K562 (cell line): ENCODE measurements around the gene LY6G5B. TPM values are rescaled to one million over a fixed set of nuclear protein-coding genes. Genes with fewer than 3 reads are reported as not detected.
A peak's percentile ranks its signal among the peaks of the same experiment; 100 is the strongest.

Experiments used
- HDGF ChIP-seq: fragments of 450-650 bp; IDR thresholded peaks from 2 replicates; pipeline ENCODE4 v1.6.1; 2016
- OTX1 ChIP-seq: fragments of 450-650 bp; formaldehyde crosslinking; IDR thresholded peaks from 2 replicates; pipeline ENCODE4 v1.4.0; 2022; ENCODE audit warnings: mild to moderate bottlenecking
- PHF8 ChIP-seq: fragments of 200-600 bp; sonication (generic); IDR thresholded peaks from 2 replicates; pipeline ENCODE4 v1.6.1; 2012; ENCODE audit warnings: mixed run types, mild to moderate bottlenecking, inconsistent platforms, low read length, moderate library complexity, borderline replicate concordance
- PML ChIP-seq: IDR thresholded peaks from 2 replicates; pipeline ENCODE4 v1.6.1; 2012; ENCODE audit warnings: low read length, inconsistent platforms
- POLR2AphosphoS5 ChIP-seq: IDR thresholded peaks from 2 replicates; pipeline ENCODE4 v1.6.1; 2011; ENCODE audit warnings: mild to moderate bottlenecking, low read depth, low read length, moderate library complexity; ENCODE audit not compliant: control insufficient read depth, insufficient read depth
- POLR2B ChIP-seq: fragments of 450-650 bp; IDR thresholded peaks from 2 replicates; pipeline ENCODE4 v1.6.1; 2018; ENCODE audit warnings: low read depth; ENCODE audit not compliant: partially characterized antibody
- SIN3B ChIP-seq: fragments of 450-650 bp; IDR thresholded peaks from 2 replicates; pipeline ENCODE4 v1.6.1; 2017; ENCODE audit warnings: low read depth, mild to moderate bottlenecking, moderate library complexity
- SMC3 ChIP-seq: conservative IDR thresholded peaks from 2 replicates; pipeline ENCODE4 v1.6.1; 2011; ENCODE audit warnings: low read depth, low read length, improper control_type of control experiment; ENCODE audit not compliant: insufficient read depth
- ZNF165 ChIP-seq: fragments of 250-450 bp; sonication (Bioruptor Pico); IDR thresholded peaks from 2 replicates; pipeline ENCODE4 v1.4.0; 2020; ENCODE audit warnings: borderline replicate concordance
- ZNF57 ChIP-seq: fragments of 450-650 bp; formaldehyde crosslinking; IDR thresholded peaks from 2 replicates; pipeline ENCODE4 v1.4.0; 2020; ENCODE audit warnings: mild to moderate bottlenecking, moderate library complexity
- ZNF586 ChIP-seq: fragments of 450-650 bp; formaldehyde crosslinking; conservative IDR thresholded peaks from 2 replicates; pipeline ENCODE4 v1.4.0; 2020; ENCODE audit warnings: mild to moderate bottlenecking, moderate library complexity
- polyA plus RNA-seq, 8 experiments: library from polyadenylated mRNA; depleted of rRNA in 4 of 8; stranded (reverse) in 5 of 8; unstranded in 3 of 8; fragments of >200 nt; fragmentation: Nextera tagmentation in 2 of 8; fragmentation: Illumina TruSeq in 1 of 8; extraction: Ambion mirVana in 2 of 8; extraction: Trizol in 1 of 8; gene quantifications; 2 replicates each; pipeline versions ENCODE4 v1.2.1 to v1.2.3, GENCODE V29; 2011 to 2014; ENCODE audit warnings: inconsistent platforms in 1 of 8, missing spikeins in 1 of 8
- total RNA-seq, 7 experiments: library from RNA; depleted of rRNA in 6 of 7; stranded (reverse); fragments of >200 nt in 6 of 7; fragmentation: Illumina TruSeq in 2 of 7; extraction: Trizol in 2 of 7; gene quantifications; 2 replicates each; pipeline versions ENCODE4 v1.2.1 to v1.2.3, GENCODE V29; 2011 to 2021; ENCODE audit warnings: low replicate concordance in 1 of 7
- TF ChIP-seq, protein P1 (sequence below): fragments of 250-450 bp; sonication (Bioruptor Pico); IDR thresholded peaks from 2 replicates; pipeline ENCODE4 v1.4.0; 2020; ENCODE audit warnings: mild to moderate bottlenecking, moderate library complexity
- TF ChIP-seq, protein P2 (sequence below), 2 experiments: fragments of 450-650 bp in 1 of 2; sonication (generic) in 1 of 2; formaldehyde crosslinking; conservative IDR thresholded peaks; 2 replicates each; pipeline versions ENCODE4 v1.4.0 to v1.8.1; 2020 to 2022; ENCODE audit warnings: mild to moderate bottlenecking in 1 of 2, missing genetic modification reagents in 1 of 2
- TF ChIP-seq, protein P3 (sequence below): fragments of 250-450 bp; sonication (Bioruptor Pico); IDR thresholded peaks from 2 replicates; pipeline ENCODE4 v1.5.0; 2021
- TF ChIP-seq, protein P4 (sequence below): fragments of 450-650 bp; formaldehyde crosslinking; conservative IDR thresholded peaks from 2 replicates; pipeline ENCODE4 v1.4.0; 2022; ENCODE audit warnings: mild to moderate bottlenecking, missing genetic modification characterization
- TF ChIP-seq, protein P5 (sequence below): sonication (generic); formaldehyde crosslinking; IDR thresholded peaks from 2 replicates; pipeline ENCODE4 v1.8.0; 2022; ENCODE audit warnings: mild to moderate bottlenecking, missing genetic modification reagents, borderline replicate concordance
- TF ChIP-seq, protein P6 (sequence below): fragments of 450-650 bp; formaldehyde crosslinking; IDR thresholded peaks from 2 replicates; pipeline ENCODE4 v1.4.0; 2022; ENCODE audit warnings: missing genetic modification characterization

Gene LY6G5B
- total and polyA plus RNA-seq, 9 of the 15 experiments (the other 6 are each of a cell fraction or from before 2014, with no cell fraction given): 6.0 to 27.0 (median 7.5) TPM

DNA sequence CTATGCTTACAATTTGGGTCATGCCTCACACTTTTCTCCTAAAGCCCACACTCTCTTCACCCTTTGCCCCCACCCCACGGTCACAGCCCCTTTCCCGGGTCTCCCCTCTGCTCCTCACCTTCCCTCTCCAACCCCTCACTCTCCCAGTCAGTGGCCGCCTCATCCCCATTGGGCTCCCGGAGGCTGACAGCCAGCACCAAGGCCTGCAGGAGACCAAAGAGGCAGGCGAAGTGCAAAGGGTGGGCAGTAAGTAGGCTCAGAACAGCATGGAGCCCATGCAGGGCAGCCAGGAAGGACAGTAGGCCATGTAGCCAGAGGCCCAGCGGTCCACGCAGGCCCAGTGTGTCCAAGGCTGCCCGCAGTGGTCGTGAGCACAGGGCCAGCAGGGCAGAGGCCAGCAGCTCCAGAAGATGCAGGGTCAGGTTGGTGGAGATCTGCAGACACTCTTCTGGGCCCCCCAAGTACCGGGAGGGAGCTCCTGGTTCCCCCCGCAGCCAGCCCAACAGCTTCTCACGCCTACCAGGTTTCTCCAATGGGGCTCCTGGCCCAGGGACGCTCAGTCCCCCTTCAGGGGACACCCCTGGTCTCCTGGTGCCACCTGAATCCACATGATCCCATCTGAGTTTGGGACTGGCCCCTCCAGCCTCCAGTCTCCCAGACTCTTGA is 10.7 kb upstream of the LY6G5B start (continued):
- TF ChIP-seq, protein P1, sequence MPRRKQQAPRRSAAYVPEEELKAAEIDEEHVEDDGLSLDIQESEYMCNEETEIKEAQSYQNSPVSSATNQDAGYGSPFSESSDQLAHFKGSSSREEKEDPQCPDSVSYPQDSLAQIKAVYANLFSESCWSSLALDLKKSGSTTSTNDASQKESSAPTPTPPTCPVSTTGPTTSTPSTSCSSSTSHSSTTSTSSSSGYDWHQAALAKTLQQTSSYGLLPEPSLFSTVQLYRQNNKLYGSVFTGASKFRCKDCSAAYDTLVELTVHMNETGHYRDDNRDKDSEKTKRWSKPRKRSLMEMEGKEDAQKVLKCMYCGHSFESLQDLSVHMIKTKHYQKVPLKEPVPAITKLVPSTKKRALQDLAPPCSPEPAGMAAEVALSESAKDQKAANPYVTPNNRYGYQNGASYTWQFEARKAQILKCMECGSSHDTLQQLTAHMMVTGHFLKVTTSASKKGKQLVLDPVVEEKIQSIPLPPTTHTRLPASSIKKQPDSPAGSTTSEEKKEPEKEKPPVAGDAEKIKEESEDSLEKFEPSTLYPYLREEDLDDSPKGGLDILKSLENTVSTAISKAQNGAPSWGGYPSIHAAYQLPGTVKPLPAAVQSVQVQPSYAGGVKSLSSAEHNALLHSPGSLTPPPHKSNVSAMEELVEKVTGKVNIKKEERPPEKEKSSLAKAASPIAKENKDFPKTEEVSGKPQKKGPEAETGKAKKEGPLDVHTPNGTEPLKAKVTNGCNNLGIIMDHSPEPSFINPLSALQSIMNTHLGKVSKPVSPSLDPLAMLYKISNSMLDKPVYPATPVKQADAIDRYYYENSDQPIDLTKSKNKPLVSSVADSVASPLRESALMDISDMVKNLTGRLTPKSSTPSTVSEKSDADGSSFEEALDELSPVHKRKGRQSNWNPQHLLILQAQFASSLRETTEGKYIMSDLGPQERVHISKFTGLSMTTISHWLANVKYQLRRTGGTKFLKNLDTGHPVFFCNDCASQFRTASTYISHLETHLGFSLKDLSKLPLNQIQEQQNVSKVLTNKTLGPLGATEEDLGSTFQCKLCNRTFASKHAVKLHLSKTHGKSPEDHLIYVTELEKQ: no peak
- TF ChIP-seq SIN3B: no peak
- 0 out of 2 replicates have a peak, but pooled peaks have one; percentile 29 for TF ChIP-seq OTX1 (CRISPR knock-in tag)
- TF ChIP-seq ZNF57: peak; percentile 19; the same call in 1 of the 2 replicates
- TF ChIP-seq, protein P2, sequence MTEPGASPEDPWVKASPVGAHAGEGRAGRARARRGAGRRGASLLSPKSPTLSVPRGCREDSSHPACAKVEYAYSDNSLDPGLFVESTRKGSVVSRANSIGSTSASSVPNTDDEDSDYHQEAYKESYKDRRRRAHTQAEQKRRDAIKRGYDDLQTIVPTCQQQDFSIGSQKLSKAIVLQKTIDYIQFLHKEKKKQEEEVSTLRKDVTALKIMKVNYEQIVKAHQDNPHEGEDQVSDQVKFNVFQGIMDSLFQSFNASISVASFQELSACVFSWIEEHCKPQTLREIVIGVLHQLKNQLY (CRISPR knock-in tag; conservative IDR thresholded peaks at IDR 0.05): 0 out of 4 replicates have a peak, but pooled peaks of 1 of the 2 experiments have one; percentile 18
- TF ChIP-seq, protein P3, sequence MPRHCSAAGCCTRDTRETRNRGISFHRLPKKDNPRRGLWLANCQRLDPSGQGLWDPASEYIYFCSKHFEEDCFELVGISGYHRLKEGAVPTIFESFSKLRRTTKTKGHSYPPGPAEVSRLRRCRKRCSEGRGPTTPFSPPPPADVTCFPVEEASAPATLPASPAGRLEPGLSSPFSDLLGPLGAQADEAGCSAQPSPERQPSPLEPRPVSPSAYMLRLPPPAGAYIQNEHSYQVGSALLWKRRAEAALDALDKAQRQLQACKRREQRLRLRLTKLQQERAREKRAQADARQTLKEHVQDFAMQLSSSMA (CRISPR knock-in tag): no peak
- TF ChIP-seq, protein P4, sequence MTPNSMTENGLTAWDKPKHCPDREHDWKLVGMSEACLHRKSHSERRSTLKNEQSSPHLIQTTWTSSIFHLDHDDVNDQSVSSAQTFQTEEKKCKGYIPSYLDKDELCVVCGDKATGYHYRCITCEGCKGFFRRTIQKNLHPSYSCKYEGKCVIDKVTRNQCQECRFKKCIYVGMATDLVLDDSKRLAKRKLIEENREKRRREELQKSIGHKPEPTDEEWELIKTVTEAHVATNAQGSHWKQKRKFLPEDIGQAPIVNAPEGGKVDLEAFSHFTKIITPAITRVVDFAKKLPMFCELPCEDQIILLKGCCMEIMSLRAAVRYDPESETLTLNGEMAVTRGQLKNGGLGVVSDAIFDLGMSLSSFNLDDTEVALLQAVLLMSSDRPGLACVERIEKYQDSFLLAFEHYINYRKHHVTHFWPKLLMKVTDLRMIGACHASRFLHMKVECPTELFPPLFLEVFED (CRISPR knock-in tag): 0 out of 2 replicates have a peak, but pooled peaks have one; percentile 61
- no peak for TF ChIP-seq POLR2B
- no peak for TF ChIP-seq PHF8
- peak; percentile 90 for TF ChIP-seq HDGF
- TF ChIP-seq POLR2AphosphoS5: peak; percentile 19; the same call in 1 of the 2 replicates
- no peak for TF ChIP-seq SMC3
- TF ChIP-seq, protein P5, sequence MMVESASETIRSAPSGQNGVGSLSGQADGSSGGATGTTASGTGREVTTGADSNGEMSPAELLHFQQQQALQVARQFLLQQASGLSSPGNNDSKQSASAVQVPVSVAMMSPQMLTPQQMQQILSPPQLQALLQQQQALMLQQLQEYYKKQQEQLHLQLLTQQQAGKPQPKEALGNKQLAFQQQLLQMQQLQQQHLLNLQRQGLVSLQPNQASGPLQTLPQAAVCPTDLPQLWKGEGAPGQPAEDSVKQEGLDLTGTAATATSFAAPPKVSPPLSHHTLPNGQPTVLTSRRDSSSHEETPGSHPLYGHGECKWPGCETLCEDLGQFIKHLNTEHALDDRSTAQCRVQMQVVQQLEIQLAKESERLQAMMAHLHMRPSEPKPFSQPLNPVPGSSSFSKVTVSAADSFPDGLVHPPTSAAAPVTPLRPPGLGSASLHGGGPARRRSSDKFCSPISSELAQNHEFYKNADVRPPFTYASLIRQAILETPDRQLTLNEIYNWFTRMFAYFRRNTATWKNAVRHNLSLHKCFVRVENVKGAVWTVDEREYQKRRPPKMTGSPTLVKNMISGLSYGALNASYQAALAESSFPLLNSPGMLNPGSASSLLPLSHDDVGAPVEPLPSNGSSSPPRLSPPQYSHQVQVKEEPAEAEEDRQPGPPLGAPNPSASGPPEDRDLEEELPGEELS (CRISPR knock-in tag): peak; percentile 22; the same call in 1 of the 2 replicates
- no peak for TF ChIP-seq ZNF586 (CRISPR knock-in tag)
- TF ChIP-seq, protein P6, sequence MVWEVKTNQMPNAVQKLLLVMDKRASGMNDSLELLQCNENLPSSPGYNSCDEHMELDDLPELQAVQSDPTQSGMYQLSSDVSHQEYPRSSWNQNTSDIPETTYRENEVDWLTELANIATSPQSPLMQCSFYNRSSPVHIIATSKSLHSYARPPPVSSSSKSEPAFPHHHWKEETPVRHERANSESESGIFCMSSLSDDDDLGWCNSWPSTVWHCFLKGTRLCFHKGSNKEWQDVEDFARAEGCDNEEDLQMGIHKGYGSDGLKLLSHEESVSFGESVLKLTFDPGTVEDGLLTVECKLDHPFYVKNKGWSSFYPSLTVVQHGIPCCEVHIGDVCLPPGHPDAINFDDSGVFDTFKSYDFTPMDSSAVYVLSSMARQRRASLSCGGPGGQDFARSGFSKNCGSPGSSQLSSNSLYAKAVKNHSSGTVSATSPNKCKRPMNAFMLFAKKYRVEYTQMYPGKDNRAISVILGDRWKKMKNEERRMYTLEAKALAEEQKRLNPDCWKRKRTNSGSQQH (CRISPR knock-in tag): 0 out of 2 replicates have a peak, but pooled peaks have one; percentile 16
- TF ChIP-seq ZNF165: 0 out of 2 replicates have a peak, but pooled peaks have one; percentile 37
- no peak for TF ChIP-seq PML
